Stomach smooth muscle (tissue), 2 donors: ENCODE measurements around the gene RAD54L.
A peak's percentile ranks its signal among the peaks of the same experiment; 100 is the strongest.
"Not testable (repeated sequence)": the region's sequence is repeated elsewhere in the genome, so short reads cannot be mapped to it uniquely, and the experiment has no call there.

ENCODE experiments used
- H3K27ac ChIP-seq: one replicate; pipeline ENCODE4 v1.7.0; 2013; ENCODE audit warnings: mild to moderate bottlenecking, low read length, inconsistent platforms
- H3K27me3 ChIP-seq, 2 donors: one replicate each; pipeline ENCODE4 v1.7.0; 2013; ENCODE audit warnings: low read length in 2 of 2; ENCODE audit not compliant: insufficient read depth in 2 of 2, control insufficient read depth in 1 of 2
- H3K36me3 ChIP-seq, 2 donors: one replicate each; pipeline ENCODE4 v1.7.0; 2013; ENCODE audit warnings: low read length in 2 of 2; ENCODE audit not compliant: control insufficient read depth in 2 of 2, insufficient read depth in 2 of 2
- H3K4me1 ChIP-seq: one replicate; pipeline ENCODE4 v1.7.0; 2013; ENCODE audit warnings: low read length; ENCODE audit not compliant: control insufficient read depth, insufficient read depth
- H3K4me3 ChIP-seq, 2 donors: one replicate each; pipeline ENCODE4 v1.7.0; 2013; ENCODE audit warnings: low read length in 2 of 2
- H3K9ac ChIP-seq, 2 donors: one replicate each; pipeline ENCODE4 v1.7.0; 2013; ENCODE audit warnings: low read length in 2 of 2, mild to moderate bottlenecking in 1 of 2
- H3K9me3 ChIP-seq, 2 donors: one replicate each; pipeline ENCODE4 v1.7.0; 2013; ENCODE audit warnings: low read length in 2 of 2; ENCODE audit not compliant: control insufficient read depth in 2 of 2
- donor health status: healthy.
- donor health status: Pancreatic carcinoma.

The RAD54L gene

DNA sequence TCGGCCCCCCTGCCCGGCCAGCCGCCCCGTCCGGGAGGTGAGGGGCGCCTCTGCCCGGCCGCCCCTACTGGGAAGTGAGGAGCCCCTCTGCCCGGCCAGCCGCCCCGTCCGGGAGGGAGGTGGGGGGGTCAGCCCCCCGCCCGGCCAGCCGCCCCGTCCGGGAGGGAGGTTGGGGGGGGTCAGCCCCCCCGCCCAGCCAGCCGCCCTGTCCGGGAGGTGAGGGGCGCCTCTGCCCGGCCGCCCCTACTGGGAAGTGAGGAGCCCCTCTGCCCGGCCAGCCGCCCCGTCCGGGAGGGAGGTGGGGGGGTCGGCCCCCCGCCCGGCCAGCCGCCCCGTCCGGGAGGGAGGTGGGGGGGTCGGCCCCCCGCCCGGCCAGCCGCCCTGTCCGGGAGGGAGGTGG, 5.8 kb upstream of the RAD54L start:
- H3K36me3 ChIP-seq, H3K27me3 ChIP-seq, H3K9me3 ChIP-seq, H3K4me1 ChIP-seq, H3K27ac ChIP-seq, H3K9ac ChIP-seq, H3K4me3 ChIP-seq: not testable (repeated sequence)

DNA sequence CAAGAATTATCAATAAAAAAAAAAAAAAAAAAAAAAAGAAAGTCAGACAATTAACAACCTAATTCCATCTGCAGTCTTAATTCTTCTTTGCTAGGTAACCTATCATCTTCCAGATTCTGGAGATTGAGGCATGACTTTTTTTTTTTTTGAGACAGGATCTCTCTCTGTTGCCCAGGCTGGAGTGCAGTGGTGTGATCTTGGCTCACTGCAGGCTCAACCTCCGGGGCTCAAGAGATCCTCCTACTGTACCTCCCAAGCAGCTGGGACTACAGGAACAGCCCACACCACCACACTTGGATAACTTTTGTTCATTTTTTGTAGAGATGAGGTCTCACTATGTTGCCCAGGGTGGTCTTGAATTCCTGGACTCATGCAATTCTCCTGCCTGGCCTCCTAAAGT, 4.6 kb upstream of the RAD54L start:
- Histone ChIP-seq H3K27ac (no peak overlapping the region), H3K4me1 (peaks cover 3% of the 10 kb centered on the region), H3K9me3 (no peaks in the 10 kb centered on the region), H3K27me3 (no peaks in the 10 kb centered on the region), H3K4me3 (no peak overlapping the region), H3K36me3 (no peaks in the 10 kb centered on the region), H3K9ac (no peak overlapping the region)

DNA sequence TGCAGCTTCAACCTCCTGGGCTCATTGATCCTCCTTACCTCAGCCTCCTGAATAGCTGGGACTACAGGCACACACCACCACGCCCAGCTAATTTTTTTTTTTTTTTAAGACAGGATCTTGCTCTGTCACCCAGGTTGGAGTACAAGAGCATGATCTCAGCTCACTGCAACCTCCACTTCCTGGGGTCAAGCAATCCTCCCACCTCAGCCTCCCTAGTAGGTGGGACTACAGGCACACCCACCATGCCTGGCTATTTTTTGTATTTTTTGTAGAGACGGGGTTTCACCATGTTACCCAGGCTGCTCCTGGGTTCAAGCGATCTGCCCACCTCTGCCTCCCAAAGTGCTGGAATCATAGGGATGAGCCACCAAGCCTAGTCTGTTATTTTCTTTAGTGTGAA, 3.7 kb upstream of the RAD54L start:
- not testable (repeated sequence) for H3K27me3 ChIP-seq, H3K9me3 ChIP-seq, H3K36me3 ChIP-seq, H3K4me1 ChIP-seq, H3K4me3 ChIP-seq, H3K27ac ChIP-seq, H3K9ac ChIP-seq

DNA sequence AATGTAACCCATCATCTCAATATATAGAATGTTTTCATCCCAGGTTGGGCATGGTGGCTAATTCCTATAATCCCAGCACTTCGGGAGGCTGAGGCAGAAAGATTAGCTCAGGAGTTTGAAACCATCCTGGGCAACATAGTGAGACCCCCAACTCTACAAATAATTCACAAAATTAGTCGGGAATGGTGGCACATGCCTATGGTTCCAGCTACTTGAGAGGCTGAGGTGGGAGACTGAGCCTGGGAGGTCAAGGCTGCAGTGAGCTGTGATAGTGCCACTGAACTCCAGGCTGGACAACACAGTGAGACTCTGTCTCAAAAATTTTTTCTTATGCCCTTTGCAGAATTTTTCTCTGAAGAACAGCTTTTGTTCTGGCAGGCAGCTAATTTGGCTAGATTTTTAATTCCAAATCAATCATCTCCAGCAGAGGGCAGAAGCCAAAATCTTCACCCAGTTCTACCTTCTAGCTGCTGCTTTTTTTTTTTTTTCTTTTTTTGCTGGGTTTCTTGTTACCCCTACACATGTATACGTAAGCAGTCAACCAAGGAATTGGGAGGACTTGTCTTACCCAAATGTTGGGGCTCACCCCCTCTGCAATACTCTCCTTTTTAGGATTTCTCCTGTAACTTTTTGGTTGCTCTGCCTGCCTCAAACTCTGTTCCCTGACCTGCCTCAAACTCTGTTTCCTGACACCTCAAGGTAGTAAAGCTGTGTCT, 2.7 kb upstream of the RAD54L start:
- H3K9ac ChIP-seq = no peak overlapping the region
- no peaks in the 10 kb centered on the region for H3K27me3 ChIP-seq
- no peak overlapping the region for H3K27ac ChIP-seq
- no peak overlapping the region for H3K4me3 ChIP-seq
- H3K36me3 ChIP-seq = no peaks in the 10 kb centered on the region
- peaks cover 8% of the 10 kb centered on the region for H3K4me1 ChIP-seq
- no peaks in the 10 kb centered on the region for H3K9me3 ChIP-seq

DNA sequence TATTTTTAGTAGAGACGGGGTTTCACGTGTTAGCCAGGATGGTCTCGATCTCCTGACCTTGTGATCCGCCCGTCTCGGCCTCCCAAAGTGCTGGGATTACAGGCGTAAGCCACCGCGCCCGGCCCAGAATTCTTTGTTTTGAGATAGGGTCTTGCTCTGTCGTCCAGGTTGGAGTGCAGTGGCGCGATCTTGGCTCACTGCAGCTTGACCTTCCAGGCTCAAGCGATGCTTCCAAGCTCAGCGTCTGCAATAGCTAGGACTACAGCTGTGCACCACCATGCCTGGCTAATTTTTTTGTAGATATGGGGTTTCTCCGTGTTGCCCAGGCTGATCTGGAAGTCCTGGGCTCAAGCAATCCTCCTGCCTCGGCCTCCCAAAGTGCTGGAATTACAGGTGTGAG, 1.4 kb upstream of the RAD54L start:
- not testable (repeated sequence) for H3K9ac ChIP-seq, H3K27me3 ChIP-seq, H3K4me1 ChIP-seq, H3K27ac ChIP-seq, H3K4me3 ChIP-seq, H3K36me3 ChIP-seq, H3K9me3 ChIP-seq

DNA sequence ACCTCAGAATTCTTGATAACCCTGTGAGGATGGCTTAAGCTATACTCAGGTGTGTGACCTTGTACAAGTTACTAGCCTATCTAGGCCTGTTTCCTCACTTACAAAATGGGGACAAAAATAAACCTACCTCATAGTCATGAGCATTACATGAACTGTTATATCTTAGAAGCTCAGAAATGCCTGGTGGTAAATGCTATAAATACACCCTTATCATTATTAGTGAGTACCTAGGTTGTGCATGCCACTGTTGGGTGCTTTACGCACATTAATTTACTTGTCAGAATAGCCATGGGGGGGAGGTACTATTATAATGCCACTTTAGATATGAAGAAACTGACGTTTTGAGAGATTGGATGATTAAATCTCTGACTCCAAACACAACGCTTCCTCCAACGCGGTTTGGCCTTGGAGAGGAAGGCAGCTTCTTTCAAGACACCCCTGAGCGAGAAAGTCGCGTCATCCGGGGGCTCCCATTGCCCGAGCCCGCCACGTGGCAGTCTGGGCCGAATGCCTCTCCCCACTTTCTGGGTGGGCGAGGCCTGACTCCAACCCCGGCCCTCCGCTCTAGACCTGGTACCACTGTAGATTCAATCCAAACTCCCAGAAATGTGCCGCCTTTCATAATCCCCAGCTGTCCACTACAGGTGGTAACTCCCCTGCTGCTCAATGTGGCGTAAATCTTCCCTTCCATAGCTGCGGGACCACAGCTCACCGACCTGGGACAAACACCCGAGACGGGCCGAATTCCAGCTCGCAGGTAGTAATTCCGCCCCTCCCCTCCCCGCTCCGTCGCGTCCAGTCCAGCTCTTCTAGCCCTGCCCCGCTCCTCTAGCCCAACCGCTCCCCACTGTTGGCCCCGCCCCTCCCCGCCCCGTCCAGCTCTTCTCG, 771 bp upstream of the RAD54L start:
- Histone ChIP-seq H3K4me1 (peaks cover 8% of the 10 kb centered on the region), H3K27ac (no peak overlapping the region), H3K9ac (peak overlapping the region; percentile 60 to 78)

DNA sequence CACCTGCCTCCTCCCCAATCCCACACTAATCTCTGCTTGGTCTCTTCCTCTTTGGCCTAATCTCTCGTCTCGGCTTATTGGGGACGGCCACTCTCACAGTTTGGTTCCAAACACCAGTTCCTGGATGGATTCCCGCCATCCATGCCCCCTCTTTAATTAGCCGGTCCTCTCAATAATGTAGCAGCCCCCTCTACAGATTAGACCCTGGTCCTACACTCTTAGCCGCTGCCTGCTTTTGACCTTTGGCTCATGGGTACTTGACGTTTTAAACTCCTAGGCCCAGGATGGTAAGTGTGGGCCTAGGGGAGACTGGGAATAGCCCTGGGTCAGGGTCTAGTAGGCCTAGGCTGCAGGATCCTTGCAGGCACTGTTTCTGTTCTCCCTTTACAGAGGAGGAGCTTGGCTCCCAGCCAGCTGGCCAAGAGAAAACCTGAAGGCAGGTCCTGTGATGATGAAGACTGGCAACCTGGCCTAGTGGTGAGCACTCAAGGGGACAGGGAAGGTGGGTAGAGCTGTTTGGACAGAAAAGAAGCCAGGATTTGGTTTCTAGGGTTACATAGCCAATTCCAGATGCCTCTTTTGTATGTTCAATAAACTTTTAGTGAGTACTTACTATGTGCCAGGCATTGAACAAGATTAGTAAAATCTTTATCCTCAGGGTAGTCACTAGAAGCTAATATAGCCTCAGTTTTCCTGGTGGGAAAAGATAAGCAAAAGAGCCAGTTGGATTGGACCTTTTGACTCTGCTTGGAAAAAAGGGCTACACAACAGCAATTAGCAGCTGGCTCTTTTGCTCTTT, 758 bp downstream of the RAD54L start:
- Histone ChIP-seq H3K36me3 (no peaks in the 10 kb centered on the region), H3K4me1 (peaks cover 8% of the 10 kb centered on the region), H3K4me3 (peak overlapping the region; percentile 76 to 79), H3K9me3 (no peaks in the 10 kb centered on the region), H3K9ac (no peak overlapping the region), H3K27me3 (no peaks in the 10 kb centered on the region), H3K27ac (no peak overlapping the region)

More for the DNA sequence above, 771 bp upstream of the RAD54L start:
- H3K9me3 ChIP-seq = no peaks in the 10 kb centered on the region
- no peaks in the 10 kb centered on the region for H3K27me3 ChIP-seq
- H3K36me3 ChIP-seq = no peaks in the 10 kb centered on the region
- peak overlapping the region; percentile 87 to 97 for H3K4me3 ChIP-seq

DNA sequence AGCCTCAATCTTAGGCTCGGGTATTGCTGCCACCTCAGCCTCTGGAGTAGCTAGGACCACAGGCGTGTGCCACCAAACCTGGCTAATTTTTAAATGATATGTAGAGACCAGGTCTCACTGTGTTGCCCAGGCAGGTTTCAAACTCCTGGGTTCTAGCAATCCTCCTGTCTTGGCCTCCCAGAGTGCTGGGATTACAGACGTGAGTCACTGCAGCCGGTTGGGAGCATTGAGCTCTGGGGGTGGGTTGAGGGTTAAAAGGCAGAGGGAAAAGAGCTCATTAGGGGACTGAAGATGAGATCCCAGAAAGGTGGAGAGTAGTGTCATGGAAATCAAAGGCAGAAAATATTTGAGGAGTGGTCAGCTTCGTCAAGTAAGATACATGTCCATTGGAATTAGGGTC, 7.1 kb downstream of the RAD54L start:
- H3K4me1 ChIP-seq = no peaks in the 10 kb centered on the region
- no peak overlapping the region for H3K4me3 ChIP-seq
- H3K36me3 ChIP-seq = no peaks in the 10 kb centered on the region
- no peaks in the 10 kb centered on the region for H3K9me3 ChIP-seq
- H3K27ac ChIP-seq = no peak overlapping the region
- no peak overlapping the region for H3K9ac ChIP-seq
- no peaks in the 10 kb centered on the region for H3K27me3 ChIP-seq

DNA sequence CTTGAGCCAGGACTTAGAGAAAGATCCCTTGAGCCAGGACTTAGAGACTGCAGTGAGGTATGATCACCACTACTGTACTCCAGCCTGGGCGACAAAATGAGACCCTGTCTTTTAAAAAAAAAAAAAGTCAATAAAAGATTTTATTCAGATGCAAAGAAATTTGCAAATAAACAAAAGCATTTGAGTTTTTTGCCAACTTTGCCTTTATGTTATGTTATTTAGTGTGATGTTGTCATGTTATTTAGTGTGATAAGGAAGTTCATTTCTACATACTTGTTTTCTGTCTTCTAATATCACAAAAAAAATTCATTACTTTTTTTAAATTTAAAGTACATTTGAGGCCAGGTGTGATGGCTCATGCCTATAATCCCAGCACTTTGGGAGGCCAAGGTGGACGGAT, 9.0 kb downstream of the RAD54L start:
- H3K27ac ChIP-seq = no peak overlapping the region
- H3K27me3 ChIP-seq = no peaks in the 10 kb centered on the region
- no peak overlapping the region for H3K4me3 ChIP-seq
- no peaks in the 10 kb centered on the region for H3K4me1 ChIP-seq
- H3K9ac ChIP-seq = no peak overlapping the region
- H3K9me3 ChIP-seq = no peaks in the 10 kb centered on the region
- no peaks in the 10 kb centered on the region for H3K36me3 ChIP-seq

DNA sequence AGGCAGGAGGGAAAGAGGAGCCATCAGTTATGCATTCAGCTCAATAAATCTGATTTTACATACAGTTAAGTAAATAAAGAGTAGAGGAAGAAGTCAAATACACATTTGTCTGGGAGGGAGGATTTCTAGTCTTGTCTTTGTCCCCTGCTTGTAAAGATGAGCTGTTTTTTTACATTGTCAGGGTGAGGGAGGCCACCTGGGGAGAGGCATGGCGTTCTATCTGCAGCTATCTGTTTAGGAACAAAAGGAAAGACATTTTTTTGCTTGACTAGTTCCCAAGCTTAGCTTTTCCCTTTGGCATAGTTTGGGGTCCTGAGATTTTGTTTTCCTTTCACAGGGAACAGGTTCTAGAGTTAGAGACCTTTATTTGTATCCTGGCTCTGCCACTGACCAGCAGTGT, 14.9 kb downstream of the RAD54L start:
- H3K9ac ChIP-seq = no peak overlapping the region
- H3K9me3 ChIP-seq = no peaks in the 10 kb centered on the region
- no peaks in the 10 kb centered on the region for H3K27me3 ChIP-seq
- no peaks in the 10 kb centered on the region for H3K36me3 ChIP-seq
- H3K27ac ChIP-seq = no peak overlapping the region
- H3K4me3 ChIP-seq = no peak overlapping the region
- no peaks in the 10 kb centered on the region for H3K4me1 ChIP-seq
